ENCODE results near the gene PTPRG. TPM values are rescaled to one million over a fixed set of nuclear protein-coding genes. Genes with fewer than 3 reads are reported as not detected.

The PTPRG gene
- total RNA-seq, 4 donors from 2014 or later = 11.0 to 18.5 (median 14.9) TPM

GRCh38 chr3:61924991-61925390, 363.6 kb downstream of the PTPRG start:
- Histone ChIP-seq H3K4me3 (no peak overlapping the region), H3K4me1 (peaks cover 30% of the 10 kb centered on the region), H3K36me3 (no peaks in the 10 kb centered on the region), H3K27me3 (no peaks in the 10 kb centered on the region), H3K9me3 (no peaks in the 10 kb centered on the region), H3K27ac (no peak overlapping the region)
- 92% methylated on average over 2 of the region's 2 CpGs for WGBS
- DNase-seq (ENCODE audit: low spot score in 2 of 2) = no peak
- no peak for TF ChIP-seq EP300 (IDR thresholded peaks at IDR 0.05)
- no peak for TF ChIP-seq POLR2A (IDR thresholded peaks at IDR 0.05)
- no peak for TF ChIP-seq CTCF (IDR thresholded peaks at IDR 0.05)
- TF ChIP-seq POLR2AphosphoS5 (IDR thresholded peaks at IDR 0.05) = no peak

- H3K27ac ChIP-seq = peak overlapping the region; percentile 55
Measured at GRCh38 chr3:61925721-61926120, 364.4 kb downstream of the PTPRG start.

GRCh38 chr3:61926923-61927322, 365.6 kb downstream of the PTPRG start:
- H3K27ac ChIP-seq = peak overlapping the region; percentile 57
- no peaks in the 10 kb centered on the region for H3K9me3 ChIP-seq
- H3K4me1 ChIP-seq = peaks cover 30% of the 10 kb centered on the region
- H3K36me3 ChIP-seq = no peaks in the 10 kb centered on the region
- no peak for DNase-seq (ENCODE audit: low spot score in 2 of 2)
- 29% methylated on average over 3 of the region's 3 CpGs for WGBS
- H3K27me3 ChIP-seq = no peaks in the 10 kb centered on the region
- no peak overlapping the region for H3K4me3 ChIP-seq
- TF ChIP-seq POLR2AphosphoS5 (IDR thresholded peaks at IDR 0.05) (no peak), EP300 (IDR thresholded peaks at IDR 0.05) (no peak), POLR2A (IDR thresholded peaks at IDR 0.05) (no peak), CTCF (IDR thresholded peaks at IDR 0.05) (no peak)

More at GRCh38 chr3:61925721-61926120, 364.4 kb downstream of the PTPRG start:
- no peak for TF ChIP-seq POLR2AphosphoS5 (IDR thresholded peaks at IDR 0.05)
- TF ChIP-seq EP300 (IDR thresholded peaks at IDR 0.05) = no peak
- no peak overlapping the region for H3K4me3 ChIP-seq
- no peak for DNase-seq (ENCODE audit: low spot score in 2 of 2)
- no peaks in the 10 kb centered on the region for H3K9me3 ChIP-seq
- WGBS = 88% methylated on average over 5 of the region's 5 CpGs
- peaks cover 30% of the 10 kb centered on the region for H3K4me1 ChIP-seq
- H3K36me3 ChIP-seq = no peaks in the 10 kb centered on the region
- H3K27me3 ChIP-seq = no peaks in the 10 kb centered on the region

- peak; percentile 73 to 84 for DNase-seq (ENCODE audit: low spot score in 2 of 2)
- H3K4me3 ChIP-seq = no peak overlapping the region
- H3K4me1 ChIP-seq = peaks cover 30% of the 10 kb centered on the region
- H3K36me3 ChIP-seq = no peaks in the 10 kb centered on the region
- TF ChIP-seq POLR2A (IDR thresholded peaks at IDR 0.05) (no peak), CTCF (IDR thresholded peaks at IDR 0.05) (no peak), EP300 (IDR thresholded peaks at IDR 0.05) (no peak), POLR2AphosphoS5 (IDR thresholded peaks at IDR 0.05) (no peak)
- no peaks in the 10 kb centered on the region for H3K27me3 ChIP-seq
- H3K27ac ChIP-seq = peak overlapping the region; percentile 57
- WGBS = 2% methylated on average over 3 of the region's 3 CpGs
- no peaks in the 10 kb centered on the region for H3K9me3 ChIP-seq
Measured at GRCh38 chr3:61927332-61927731, 366.0 kb downstream of the PTPRG start.

GRCh38 chr3:61928039-61928438, 366.7 kb downstream of the PTPRG start:
- Histone ChIP-seq H3K36me3 (no peaks in the 10 kb centered on the region), H3K4me3 (no peak overlapping the region), H3K4me1 (peaks cover 30% of the 10 kb centered on the region), H3K27me3 (no peaks in the 10 kb centered on the region), H3K27ac (peak overlapping the region; percentile 46), H3K9me3 (no peaks in the 10 kb centered on the region)
- TF ChIP-seq POLR2A (IDR thresholded peaks at IDR 0.05) (no peak), POLR2AphosphoS5 (IDR thresholded peaks at IDR 0.05) (no peak), CTCF (IDR thresholded peaks at IDR 0.05) (no peak), EP300 (IDR thresholded peaks at IDR 0.05) (no peak)
- 71% methylated on average over 3 of the region's 3 CpGs for WGBS
- DNase-seq (ENCODE audit: low spot score in 2 of 2) = no peak

GRCh38 chr3:61928776-61929314, 367.5 kb downstream of the PTPRG start:
- TF ChIP-seq POLR2AphosphoS5 (IDR thresholded peaks at IDR 0.05) (no peak), POLR2A (IDR thresholded peaks at IDR 0.05) (no peak), EP300 (IDR thresholded peaks at IDR 0.05) (no peak), CTCF (IDR thresholded peaks at IDR 0.05) (no peak)
- Histone ChIP-seq H3K27me3 (no peaks in the 10 kb centered on the region), H3K4me1 (peaks cover 30% of the 10 kb centered on the region), H3K27ac (no peak overlapping the region), H3K9me3 (no peaks in the 10 kb centered on the region), H3K36me3 (no peaks in the 10 kb centered on the region), H3K4me3 (no peak overlapping the region)
- 63% methylated on average over 4 of the region's 4 CpGs for WGBS
- no peak for DNase-seq (ENCODE audit: low spot score in 2 of 2)

All from suprapubic skin (tissue), 4 donors.